Astrocyte (in vitro differentiated cells and primary cell): ENCODE measurements around the gene OLIG1. TPM values are rescaled to one million over a fixed set of nuclear protein-coding genes. Genes with fewer than 3 reads are reported as not detected.

ENCODE experiments used
- DNase-seq: peaks from one replicate; pipeline ENCODE4 v3.0.0-alpha.2; 2010; ENCODE audit warnings: low read depth
- FAIRE-seq: peaks from 2 replicates; lab custom pipeline; 2011; peaks lifted over from hg19 to GRCh38; lab: Jason Lieb, UNC
- H2AFZ ChIP-seq: 2 replicates; pipeline ENCODE4 v1.6.0; 2012; ENCODE audit warnings: low read depth, low read length, inconsistent platforms
- H3K27ac ChIP-seq: 2 replicates; pipeline ENCODE4 v1.5.1; 2011; ENCODE audit warnings: low read depth, low read length, inconsistent platforms
- H3K27me3 ChIP-seq: 2 replicates; pipeline ENCODE4 v1.6.0; 2011; ENCODE audit warnings: low read length, inconsistent platforms; ENCODE audit not compliant: insufficient read depth
- H3K36me3 ChIP-seq: 2 replicates; pipeline ENCODE4 v1.5.1; 2011; ENCODE audit warnings: low read length, inconsistent platforms; ENCODE audit not compliant: insufficient read depth
- H3K4me1 ChIP-seq: 2 replicates; pipeline ENCODE4 v1.5.1; 2011; ENCODE audit warnings: low read length, inconsistent platforms; ENCODE audit not compliant: insufficient read depth
- H3K4me2 ChIP-seq: 2 replicates; pipeline ENCODE4 v1.6.0; 2012; ENCODE audit warnings: low read length, inconsistent platforms
- H3K4me3 ChIP-seq: 2 replicates; pipeline ENCODE4 v1.5.1; 2011; ENCODE audit warnings: low read depth, mild to moderate bottlenecking, low read length, inconsistent platforms; ENCODE audit not compliant: insufficient read depth
- H3K79me2 ChIP-seq: 2 replicates; pipeline ENCODE4 v1.6.0; 2012; ENCODE audit warnings: mild to moderate bottlenecking, low read length, inconsistent platforms; ENCODE audit not compliant: insufficient read depth
- H3K9ac ChIP-seq: 2 replicates; pipeline ENCODE4 v1.6.0; 2012; ENCODE audit warnings: mild to moderate bottlenecking, low read length, inconsistent platforms
- H3K9me3 ChIP-seq: 2 replicates; pipeline ENCODE4 v1.5.1; 2012; ENCODE audit warnings: low read depth, mild to moderate bottlenecking, low read length, inconsistent platforms; ENCODE audit not compliant: insufficient read depth
- H4K20me1 ChIP-seq: 2 replicates; pipeline ENCODE4 v1.6.0; 2012; ENCODE audit warnings: low read length, inconsistent platforms; ENCODE audit not compliant: insufficient read depth
- H3K27ac Mint-ChIP-seq: one replicate; pipeline ENCODE4 v1.8.0; 2021; ENCODE audit warnings: mild to moderate bottlenecking, mixed read lengths; ENCODE audit not compliant: unreplicated experiment
- H3K27me3 Mint-ChIP-seq: one replicate; pipeline ENCODE4 v1.8.0; 2021; ENCODE audit warnings: low read depth, mixed read lengths; ENCODE audit not compliant: unreplicated experiment
- H3K36me3 Mint-ChIP-seq: one replicate; pipeline ENCODE4 v1.8.0; 2021; ENCODE audit warnings: low read depth, mixed read lengths; ENCODE audit not compliant: unreplicated experiment
- H3K4me1 Mint-ChIP-seq: one replicate; pipeline ENCODE4 v1.8.0; 2021; ENCODE audit warnings: low read depth, mixed read lengths; ENCODE audit not compliant: unreplicated experiment
- H3K4me3 Mint-ChIP-seq: one replicate; pipeline ENCODE4 v1.8.0; 2021; ENCODE audit warnings: mild to moderate bottlenecking, moderate library complexity, mixed read lengths; ENCODE audit not compliant: unreplicated experiment
- H3K9me3 Mint-ChIP-seq: one replicate; pipeline ENCODE4 v1.8.0; 2021; ENCODE audit warnings: mild to moderate bottlenecking, mixed read lengths; ENCODE audit not compliant: unreplicated experiment
- EZH2 ChIP-seq: IDR thresholded peaks from 2 replicates; pipeline ENCODE4 v1.6.1; 2012; ENCODE audit warnings: mild to moderate bottlenecking, low read length, inconsistent platforms; ENCODE audit not compliant: insufficient read depth
- total RNA-seq: library from RNA; stranded (reverse); gene quantifications from 2 replicates; pipeline ENCODE4 v1.2.1, GENCODE V29; 2021
- TF ChIP-seq, protein P1 (sequence below): IDR thresholded peaks from 2 replicates; pipeline ENCODE4 v1.5.1; 2011; ENCODE audit warnings: low read depth, mild to moderate bottlenecking, inconsistent platforms, low read length, moderate library complexity; ENCODE audit not compliant: insufficient read depth

Gene OLIG1
- total RNA-seq, 1 donor from 2014 or later = not detected

DNA sequence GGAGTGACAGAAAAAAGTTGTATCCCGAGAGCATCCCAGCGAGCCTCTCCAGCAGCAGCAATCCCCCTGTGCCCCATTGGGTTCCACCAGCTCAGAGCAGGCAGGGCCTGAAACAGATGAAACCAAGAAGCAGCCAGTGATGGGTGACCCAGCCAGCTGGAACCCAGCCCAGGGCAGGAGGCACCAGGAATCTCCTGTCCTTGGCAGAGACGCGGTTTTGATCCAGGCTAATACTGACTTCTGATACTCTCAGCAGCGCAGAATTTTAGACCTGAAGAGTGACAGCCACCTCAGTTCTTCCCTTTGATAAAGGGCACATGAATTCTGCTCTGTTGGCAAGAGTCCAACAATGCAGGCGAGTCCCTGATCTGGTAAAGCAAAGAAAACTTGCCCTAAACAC lies 11.4 kb upstream of the OLIG1 start:
- Mint-ChIP-seq H3K27me3 (peaks cover 72% of the 10 kb centered on the region), H3K9me3 (no peaks in the 10 kb centered on the region), H3K4me1 (no peaks in the 10 kb centered on the region), H3K27ac (no peak overlapping the region), H3K36me3 (no peaks in the 10 kb centered on the region), H3K4me3 (no peak overlapping the region)
- TF ChIP-seq, protein P1, sequence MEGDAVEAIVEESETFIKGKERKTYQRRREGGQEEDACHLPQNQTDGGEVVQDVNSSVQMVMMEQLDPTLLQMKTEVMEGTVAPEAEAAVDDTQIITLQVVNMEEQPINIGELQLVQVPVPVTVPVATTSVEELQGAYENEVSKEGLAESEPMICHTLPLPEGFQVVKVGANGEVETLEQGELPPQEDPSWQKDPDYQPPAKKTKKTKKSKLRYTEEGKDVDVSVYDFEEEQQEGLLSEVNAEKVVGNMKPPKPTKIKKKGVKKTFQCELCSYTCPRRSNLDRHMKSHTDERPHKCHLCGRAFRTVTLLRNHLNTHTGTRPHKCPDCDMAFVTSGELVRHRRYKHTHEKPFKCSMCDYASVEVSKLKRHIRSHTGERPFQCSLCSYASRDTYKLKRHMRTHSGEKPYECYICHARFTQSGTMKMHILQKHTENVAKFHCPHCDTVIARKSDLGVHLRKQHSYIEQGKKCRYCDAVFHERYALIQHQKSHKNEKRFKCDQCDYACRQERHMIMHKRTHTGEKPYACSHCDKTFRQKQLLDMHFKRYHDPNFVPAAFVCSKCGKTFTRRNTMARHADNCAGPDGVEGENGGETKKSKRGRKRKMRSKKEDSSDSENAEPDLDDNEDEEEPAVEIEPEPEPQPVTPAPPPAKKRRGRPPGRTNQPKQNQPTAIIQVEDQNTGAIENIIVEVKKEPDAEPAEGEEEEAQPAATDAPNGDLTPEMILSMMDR = no peak
- TF ChIP-seq EZH2 = no peak
- Histone ChIP-seq H3K79me2 (no peaks in the 10 kb centered on the region), H3K27me3 (peaks cover 46% of the 10 kb centered on the region), H3K4me3 (no peak overlapping the region), H3K9me3 (no peaks in the 10 kb centered on the region), H3K36me3 (no peaks in the 10 kb centered on the region), H4K20me1 (no peaks in the 10 kb centered on the region), H2AFZ (no peak overlapping the region), H3K9ac (no peak overlapping the region), H3K27ac (no peak overlapping the region), H3K4me1 (no peaks in the 10 kb centered on the region), H3K4me2 (no peak overlapping the region)
- FAIRE-seq (no peak), DNase-seq (no peak)

DNA sequence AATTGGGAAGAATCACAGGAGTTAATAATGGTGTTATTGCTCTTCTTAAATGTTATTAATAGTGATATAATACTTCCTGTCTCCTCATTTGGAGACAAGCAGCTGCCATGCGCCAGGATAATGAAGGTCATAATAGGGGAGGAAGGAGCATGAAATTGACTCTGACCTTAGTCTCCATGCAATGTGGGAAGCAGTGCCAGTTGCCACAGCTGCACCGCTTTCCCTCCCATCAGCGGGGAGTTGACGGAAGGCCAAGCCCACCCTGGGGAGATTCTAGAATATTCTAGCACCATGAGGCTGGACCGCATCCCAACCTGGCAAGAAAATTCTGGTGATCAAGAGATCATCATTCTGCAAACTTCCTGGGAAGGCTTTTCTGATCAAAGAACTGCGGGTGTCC lies 11.0 kb upstream of the OLIG1 start:
- H3K9me3 ChIP-seq = no peaks in the 10 kb centered on the region
- H3K4me2 ChIP-seq = no peak overlapping the region
- no peaks in the 10 kb centered on the region for H3K36me3 ChIP-seq
- H3K9ac ChIP-seq = no peak overlapping the region
- Mint-ChIP-seq H3K27ac (no peak overlapping the region), H3K4me1 (no peaks in the 10 kb centered on the region), H3K4me3 (no peak overlapping the region), H3K36me3 (no peaks in the 10 kb centered on the region), H3K9me3 (no peaks in the 10 kb centered on the region), H3K27me3 (peaks cover 74% of the 10 kb centered on the region)
- H3K4me3 ChIP-seq = no peak overlapping the region
- no peak overlapping the region for H2AFZ ChIP-seq
- no peaks in the 10 kb centered on the region for H3K79me2 ChIP-seq
- H3K4me1 ChIP-seq = no peaks in the 10 kb centered on the region
- FAIRE-seq = no peak
- H3K27ac ChIP-seq = no peak overlapping the region
- H3K27me3 ChIP-seq = peaks cover 48% of the 10 kb centered on the region
- no peak for TF ChIP-seq EZH2
- DNase-seq = no peak
- H4K20me1 ChIP-seq = no peaks in the 10 kb centered on the region

DNA sequence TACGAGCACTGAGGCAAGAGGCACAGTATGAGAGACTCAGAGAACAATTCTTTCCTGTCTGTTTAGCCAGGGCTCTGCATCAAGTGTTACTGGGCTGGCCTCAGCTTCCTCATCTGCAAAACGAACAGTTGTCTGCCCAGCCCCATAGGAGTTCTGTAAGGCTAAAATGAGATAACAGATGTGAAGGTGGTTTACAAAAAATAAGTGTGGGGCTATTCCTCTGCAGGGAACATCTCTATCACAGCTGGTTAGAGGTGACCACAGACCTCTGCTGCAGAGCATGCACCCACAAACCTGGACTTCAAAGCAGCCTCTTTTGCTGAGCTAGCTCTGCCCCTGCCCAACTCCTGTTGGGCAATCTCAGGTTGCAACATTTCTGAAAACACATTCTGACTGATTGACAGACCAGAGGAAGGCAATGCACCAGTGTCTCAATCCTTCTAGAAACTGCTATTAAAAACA lies 10.5 kb upstream of the OLIG1 start:
- FAIRE-seq = no peak
- H4K20me1 ChIP-seq = no peaks in the 10 kb centered on the region
- H3K9ac ChIP-seq = no peak overlapping the region
- no peaks in the 10 kb centered on the region for H3K4me1 ChIP-seq
- TF ChIP-seq, protein P1 = no peak
- no peak for TF ChIP-seq EZH2
- H3K79me2 ChIP-seq = no peaks in the 10 kb centered on the region
- no peak overlapping the region for H2AFZ ChIP-seq
- H3K9me3 ChIP-seq = no peaks in the 10 kb centered on the region
- H3K36me3 Mint-ChIP-seq = no peaks in the 10 kb centered on the region
- H3K27me3 ChIP-seq = peaks cover 49% of the 10 kb centered on the region
- H3K4me2 ChIP-seq = no peak overlapping the region
- H3K36me3 ChIP-seq = no peaks in the 10 kb centered on the region
- H3K27ac Mint-ChIP-seq = no peak overlapping the region
- H3K4me3 ChIP-seq = no peak overlapping the region
- H3K27me3 Mint-ChIP-seq = peaks cover 74% of the 10 kb centered on the region
- H3K4me1 Mint-ChIP-seq = no peaks in the 10 kb centered on the region
- no peak for DNase-seq
- no peak overlapping the region for H3K27ac ChIP-seq
- H3K9me3 Mint-ChIP-seq = no peaks in the 10 kb centered on the region
- H3K4me3 Mint-ChIP-seq = no peak overlapping the region
